ENCODE data around the gene RTN1. TPM values are rescaled to one million over a fixed set of nuclear protein-coding genes. Genes with fewer than 3 reads are reported as not detected.
A peak's percentile ranks its signal among the peaks of the same experiment; 100 is the strongest.

The RTN1 gene
- total RNA-seq, 1 donor from 2014 or later = 11.1 TPM

- Mint-ChIP-seq H3K27me3 (peaks cover 8% of the 10 kb centered on the region), H3K27ac (no peak overlapping the region), H3K36me3 (no peaks in the 10 kb centered on the region), H3K9me3 (no peaks in the 10 kb centered on the region), H3K4me3 (no peak overlapping the region), H3K4me1 (ENCODE audit: unreplicated experiment) (no peaks in the 10 kb centered on the region)
- no peak for TF ChIP-seq CTCF (conservative IDR thresholded peaks at IDR 0.05)
- no peak for DNase-seq (ENCODE audit: extremely low spot score, unreplicated experiment)
These were observed 41.9 kb upstream of the RTN1 start for GRCh38 chr14:59912443-59912842.

- H3K4me3 Mint-ChIP-seq = no peak overlapping the region
- H3K36me3 Mint-ChIP-seq = no peaks in the 10 kb centered on the region
- H3K27me3 Mint-ChIP-seq = peaks cover 9% of the 10 kb centered on the region
- no peak for DNase-seq (ENCODE audit: extremely low spot score, unreplicated experiment)
- H3K4me1 Mint-ChIP-seq (ENCODE audit: unreplicated experiment) = no peaks in the 10 kb centered on the region
- no peak overlapping the region for H3K27ac Mint-ChIP-seq
- TF ChIP-seq CTCF (conservative IDR thresholded peaks at IDR 0.05) = no peak
- no peaks in the 10 kb centered on the region for H3K9me3 Mint-ChIP-seq
These were observed 34.6 kb upstream of the RTN1 start for GRCh38 chr14:59905188-59905587.

GRCh38 chr14:59904184-59904583, 33.6 kb upstream of the RTN1 start:
- H3K4me1 Mint-ChIP-seq (ENCODE audit: unreplicated experiment) = no peaks in the 10 kb centered on the region
- no peaks in the 10 kb centered on the region for H3K9me3 Mint-ChIP-seq
- H3K36me3 Mint-ChIP-seq = no peaks in the 10 kb centered on the region
- H3K27me3 Mint-ChIP-seq = peaks cover 10% of the 10 kb centered on the region
- no peak for DNase-seq (ENCODE audit: extremely low spot score, unreplicated experiment)
- no peak overlapping the region for H3K4me3 Mint-ChIP-seq
- no peak for TF ChIP-seq CTCF (conservative IDR thresholded peaks at IDR 0.05)
- H3K27ac Mint-ChIP-seq = no peak overlapping the region

- Mint-ChIP-seq H3K4me1 (ENCODE audit: unreplicated experiment) (no peaks in the 10 kb centered on the region), H3K27me3 (peaks cover 32% of the 10 kb centered on the region), H3K27ac (no peak overlapping the region), H3K36me3 (no peaks in the 10 kb centered on the region), H3K4me3 (no peak overlapping the region), H3K9me3 (no peaks in the 10 kb centered on the region)
- TF ChIP-seq CTCF (conservative IDR thresholded peaks at IDR 0.05) = no peak
- no peak for DNase-seq (ENCODE audit: extremely low spot score, unreplicated experiment)
These were observed 30.0 kb upstream of the RTN1 start for GRCh38 chr14:59900556-59900955.

- Mint-ChIP-seq H3K9me3 (no peaks in the 10 kb centered on the region), H3K4me3 (no peak overlapping the region), H3K4me1 (ENCODE audit: unreplicated experiment) (no peaks in the 10 kb centered on the region), H3K27ac (no peak overlapping the region), H3K36me3 (no peaks in the 10 kb centered on the region), H3K27me3 (peaks cover 32% of the 10 kb centered on the region)
- peak; percentile 69 for TF ChIP-seq CTCF (conservative IDR thresholded peaks at IDR 0.05)
- DNase-seq (ENCODE audit: extremely low spot score, unreplicated experiment) = no peak
These were observed 27.3 kb upstream of the RTN1 start for GRCh38 chr14:59897757-59898383.

- TF ChIP-seq CTCF (conservative IDR thresholded peaks at IDR 0.05) = no peak
- peaks cover 29% of the 10 kb centered on the region for H3K27me3 Mint-ChIP-seq
- H3K36me3 Mint-ChIP-seq = no peaks in the 10 kb centered on the region
- no peaks in the 10 kb centered on the region for H3K9me3 Mint-ChIP-seq
- H3K4me1 Mint-ChIP-seq (ENCODE audit: unreplicated experiment) = no peaks in the 10 kb centered on the region
- no peak overlapping the region for H3K4me3 Mint-ChIP-seq
- DNase-seq (ENCODE audit: extremely low spot score, unreplicated experiment) = no peak
- no peak overlapping the region for H3K27ac Mint-ChIP-seq
These were observed 25.1 kb upstream of the RTN1 start for GRCh38 chr14:59895721-59896120.

Measured in type B pancreatic cell (in vitro differentiated cells).